ENCODE data around the gene HSPB6. TPM values are rescaled to one million over a fixed set of nuclear protein-coding genes. Genes with fewer than 3 reads are reported as not detected.

Gene HSPB6
- total RNA-seq, 1 experiment from 2014 or later, result 0.93 TPM

- TF ChIP-seq ZBTB33 (IDR thresholded peaks at IDR 0.05; ENCODE audit: extremely low read depth, insufficient replicate concordance, low read length), result no peak
Measured at GRCh38 chr19:35757749-35758608, 1.1 kb upstream of the HSPB6 start, which contains the start of gene PROSER3 (continued).

GRCh38 chr19:35757231-35757748 is 461 bp upstream of the HSPB6 start:
- Histone ChIP-seq H3K27me3 (ENCODE audit: insufficient read depth, low read length) (no peaks in the 10 kb centered on the region), H3K9me3 (ENCODE audit: control insufficient read depth in 1 of 2, insufficient read depth in 1 of 2, low read depth in 1 of 2, low read length in 2 of 2) (no peaks in the 10 kb centered on the region), H4K20me1 (ENCODE audit: insufficient read depth) (no peaks in the 10 kb centered on the region), H3K79me2 (ENCODE audit: insufficient read depth, low read length) (peaks cover 17% of the 10 kb centered on the region), H3K9me2 (ENCODE audit: insufficient read depth) (no peaks in the 10 kb centered on the region), H3K4me3 (replicated peaks in 1 of 2; ENCODE audit: low read depth in 1 of 2, low read length in 2 of 2) (peak overlapping the region; percentile 92 to 96), H3K36me3 (ENCODE audit: control insufficient read depth in 1 of 2, insufficient read depth in 2 of 2, low read length in 2 of 2) (peaks cover 4 to 12% of the 10 kb centered on the region in 2 experiments; a peak in 3 of 4 replicates), H3K4me2 (ENCODE audit: low read length) (peak overlapping the region; percentile 83), H3K4me1 (ENCODE audit: control insufficient read depth in 1 of 2, insufficient read depth in 2 of 2, low read length in 2 of 2) (peaks cover 14 to 25% of the 10 kb centered on the region in 2 experiments), H3K9ac (ENCODE audit: low read length) (peak overlapping the region; percentile 56), H2AFZ (ENCODE audit: low read depth, low read length, poor library complexity, severe bottlenecking) (no peak overlapping the region), H3K27ac (ENCODE audit: low read depth, low read length) (peak overlapping the region; percentile 75)
- POLR2A ChIA-PET, result interaction anchor here (0.9 to 2.3 kb wide), 3 partner anchors 9 to 12 kb away, joined by 3 to 20 read pairs (median 4); partner anchors contain the start of genes LIN37, PSENEN and U2AF1L4
- DNase-seq (ENCODE audit: low read depth, low spot score) (no peak), ATAC-seq (peak; percentile 33)
- RAD21 ChIA-PET (ENCODE audit: low non-redundant PET in 1 of 2, low total read pairs in 2 of 2, uncharacterized antibody in 2 of 2, unreplicated experiment in 2 of 2), result interaction anchor here in 1 of 2 experiments (0.6 kb wide), 1 partner anchor 9 kb away, joined by 6 read pairs; no protein-coding TSS in a partner anchor
- CTCF ChIA-PET, result interaction anchor here (1.0 kb wide), 1 partner anchor 9 kb away, joined by 5 read pairs; the partner anchor contains the start of gene LIN37
- BruUV-seq (replicated peaks), result TSS peak; percentile 95
- TF ChIP-seq POLR2A (IDR thresholded peaks at IDR 0.05; ENCODE audit: borderline replicate concordance, extremely low read depth, insufficient read depth, insufficient read length) (peak; percentile 10), REST (IDR thresholded peaks at IDR 0.05; ENCODE audit: low read depth) (no peak), CTCF (IDR thresholded peaks at IDR 0.05 in 2 of 3, conservative IDR thresholded peaks at IDR 0.05 in 1 of 3; ENCODE audit: borderline replicate concordance in 1 of 3, insufficient read depth in 1 of 3, low read depth in 2 of 3, low read length in 2 of 3) (no peak), ZFX (IDR thresholded peaks at IDR 0.05) (peak; percentile 72; the same call in 1 of the 2 replicates)
- intact Hi-C loops (cut with micrococcal nuclease), result no loop called here
